WTC11 (cell line): Measurements from ENCODE around the gene PDE11A. TPM values are rescaled to one million over a fixed set of nuclear protein-coding genes. Genes with fewer than 3 reads are reported as not detected.

ENCODE experiments used
- ATAC-seq: fragments of 200-7000 bp; cut with Tn5 transposase; 2 replicates; pipeline ENCODE4 v1.10.0; 2021; ENCODE audit warnings: mild to moderate bottlenecking, moderate library complexity
- CTCF ChIA-PET: fragments of 300-600 bp; sonication (Branson Sonifier 250); formaldehyde crosslinking; loops from one replicate; lab custom pipeline; 2021; ENCODE audit warnings: antibody characterized with exemption; lab: Charles Lee
- POLR2A ChIA-PET: fragments of 350-600 bp; sonication (Branson Sonifier 250); formaldehyde crosslinking; loops from one replicate; lab custom pipeline; 2021; ENCODE audit warnings: antibody characterized with exemption; lab: Charles Lee
- DNase-seq: peaks from one replicate; pipeline ENCODE4 v3.0.0; 2021; ENCODE audit warnings: low spot score
- H3K27ac Mint-ChIP-seq: 2 replicates; pipeline ENCODE4 v1.8.0; 2021; ENCODE audit warnings: mixed read lengths
- H3K27me3 Mint-ChIP-seq: 2 replicates; pipeline ENCODE4 v1.8.0; 2021; ENCODE audit warnings: low read depth, mild to moderate bottlenecking, moderate library complexity, mixed read lengths
- H3K36me3 Mint-ChIP-seq: 2 replicates; pipeline ENCODE4 v1.8.0; 2021; ENCODE audit warnings: mixed read lengths
- H3K4me1 Mint-ChIP-seq: 2 replicates; pipeline ENCODE4 v1.8.0; 2022; ENCODE audit warnings: mixed read lengths
- H3K4me3 Mint-ChIP-seq: 2 replicates; pipeline ENCODE4 v1.8.0; 2021; ENCODE audit warnings: mild to moderate bottlenecking, moderate library complexity, mixed read lengths
- H3K9me3 Mint-ChIP-seq: 2 replicates; pipeline ENCODE4 v1.8.0; 2021; ENCODE audit warnings: mixed read lengths
- CDX4 ChIP-seq: fragments of 250-450 bp; sonication (Bioruptor Pico); IDR thresholded peaks from 2 replicates; pipeline ENCODE4 v1.9.0; 2021; ENCODE audit warnings: moderate library complexity, mild to moderate bottlenecking, inconsistent platforms, borderline replicate concordance
- CREB1 ChIP-seq: sonication (generic); formaldehyde crosslinking; IDR thresholded peaks from 2 replicates; pipeline ENCODE4 v1.8.0; 2023; ENCODE audit warnings: mild to moderate bottlenecking, missing genetic modification reagents
- CTCF ChIP-seq: fragments of 200-600 bp; IDR thresholded peaks from 2 replicates; pipeline ENCODE4 v1.8.0; 2022; ENCODE audit warnings: antibody characterized with exemption
- E2F1 ChIP-seq: sonication (generic); formaldehyde crosslinking; IDR thresholded peaks from 2 replicates; pipeline ENCODE4 v1.8.0; 2022; ENCODE audit warnings: mild to moderate bottlenecking, missing genetic modification reagents
- GTF2I ChIP-seq: fragments of 250-450 bp; sonication (Bioruptor Pico); conservative IDR thresholded peaks from 2 replicates; pipeline ENCODE4 v1.4.0; 2021; ENCODE audit warnings: mild to moderate bottlenecking
- HMGA2 ChIP-seq: fragments of 250-450 bp; sonication (Bioruptor Pico); IDR thresholded peaks from 2 replicates; pipeline ENCODE4 v1.4.0; 2021; ENCODE audit warnings: mild to moderate bottlenecking, moderate library complexity
- MLX ChIP-seq: sonication (generic); formaldehyde crosslinking; IDR thresholded peaks from 2 replicates; pipeline ENCODE4 v1.8.1; 2023; ENCODE audit warnings: mild to moderate bottlenecking, missing genetic modification reagents, moderate library complexity
- NFE2L1 ChIP-seq: sonication (generic); formaldehyde crosslinking; IDR thresholded peaks from 2 replicates; pipeline ENCODE4 v1.8.1; 2023; ENCODE audit warnings: missing genetic modification reagents
- NR1H2 ChIP-seq: sonication (generic); formaldehyde crosslinking; IDR thresholded peaks from 2 replicates; pipeline ENCODE4 v1.9.0; 2021; ENCODE audit warnings: mild to moderate bottlenecking, moderate library complexity, missing genetic modification reagents
- SMAD3 ChIP-seq: sonication (generic); formaldehyde crosslinking; IDR thresholded peaks from 2 replicates; pipeline ENCODE4 v1.8.0; 2022; ENCODE audit warnings: missing genetic modification reagents, mild to moderate bottlenecking, borderline replicate concordance
- SP1 ChIP-seq: sonication (generic); formaldehyde crosslinking; conservative IDR thresholded peaks from 2 replicates; pipeline ENCODE4 v1.8.1; 2022; ENCODE audit warnings: missing genetic modification reagents
- ZBTB21 ChIP-seq: sonication (generic); formaldehyde crosslinking; IDR thresholded peaks from 2 replicates; pipeline ENCODE4 v1.8.1; 2023; ENCODE audit warnings: mild to moderate bottlenecking, missing genetic modification reagents, borderline replicate concordance
- ZNF138 ChIP-seq: sonication (generic); formaldehyde crosslinking; conservative IDR thresholded peaks from 2 replicates; pipeline ENCODE4 v1.8.1; 2022; ENCODE audit warnings: mild to moderate bottlenecking, moderate library complexity, missing genetic modification reagents
- ZNF219 ChIP-seq: sonication (generic); formaldehyde crosslinking; IDR thresholded peaks from 2 replicates; pipeline ENCODE4 v1.8.0; 2023; ENCODE audit warnings: missing genetic modification reagents, mild to moderate bottlenecking, borderline replicate concordance
- ZNF263 ChIP-seq: sonication (generic); formaldehyde crosslinking; IDR thresholded peaks from 2 replicates; pipeline ENCODE4 v1.8.1; 2022; ENCODE audit warnings: low read depth, mild to moderate bottlenecking, moderate library complexity, missing genetic modification reagents
- ZNF317 ChIP-seq: sonication (generic); formaldehyde crosslinking; IDR thresholded peaks from 2 replicates; pipeline ENCODE4 v1.8.1; 2023; ENCODE audit warnings: low read depth, mild to moderate bottlenecking, moderate library complexity, missing genetic modification reagents, borderline replicate concordance
- total RNA-seq: library from RNA; stranded (reverse); gene quantifications from 3 replicates; pipeline ENCODE4 v1.2.3, GENCODE V29; 2021
- TF ChIP-seq, protein P1 (sequence below): sonication (generic); formaldehyde crosslinking; IDR thresholded peaks from 2 replicates; pipeline ENCODE4 v1.8.1; 2023; ENCODE audit warnings: mild to moderate bottlenecking, missing genetic modification reagents, borderline replicate concordance
- TF ChIP-seq, protein P2 (sequence below): fragments of 250-450 bp; sonication (Bioruptor Pico); IDR thresholded peaks from 2 replicates; pipeline ENCODE4 v1.8.0; 2021; ENCODE audit warnings: mild to moderate bottlenecking
- TF ChIP-seq, protein P3 (sequence below): sonication (generic); formaldehyde crosslinking; IDR thresholded peaks from 2 replicates; pipeline ENCODE4 v1.8.1; 2022; ENCODE audit warnings: mild to moderate bottlenecking, missing genetic modification reagents, moderate library complexity, borderline replicate concordance

The PDE11A gene
- total RNA-seq, 1 experiment from 2014 or later = 0.13 TPM

- TF ChIP-seq, protein P1, sequence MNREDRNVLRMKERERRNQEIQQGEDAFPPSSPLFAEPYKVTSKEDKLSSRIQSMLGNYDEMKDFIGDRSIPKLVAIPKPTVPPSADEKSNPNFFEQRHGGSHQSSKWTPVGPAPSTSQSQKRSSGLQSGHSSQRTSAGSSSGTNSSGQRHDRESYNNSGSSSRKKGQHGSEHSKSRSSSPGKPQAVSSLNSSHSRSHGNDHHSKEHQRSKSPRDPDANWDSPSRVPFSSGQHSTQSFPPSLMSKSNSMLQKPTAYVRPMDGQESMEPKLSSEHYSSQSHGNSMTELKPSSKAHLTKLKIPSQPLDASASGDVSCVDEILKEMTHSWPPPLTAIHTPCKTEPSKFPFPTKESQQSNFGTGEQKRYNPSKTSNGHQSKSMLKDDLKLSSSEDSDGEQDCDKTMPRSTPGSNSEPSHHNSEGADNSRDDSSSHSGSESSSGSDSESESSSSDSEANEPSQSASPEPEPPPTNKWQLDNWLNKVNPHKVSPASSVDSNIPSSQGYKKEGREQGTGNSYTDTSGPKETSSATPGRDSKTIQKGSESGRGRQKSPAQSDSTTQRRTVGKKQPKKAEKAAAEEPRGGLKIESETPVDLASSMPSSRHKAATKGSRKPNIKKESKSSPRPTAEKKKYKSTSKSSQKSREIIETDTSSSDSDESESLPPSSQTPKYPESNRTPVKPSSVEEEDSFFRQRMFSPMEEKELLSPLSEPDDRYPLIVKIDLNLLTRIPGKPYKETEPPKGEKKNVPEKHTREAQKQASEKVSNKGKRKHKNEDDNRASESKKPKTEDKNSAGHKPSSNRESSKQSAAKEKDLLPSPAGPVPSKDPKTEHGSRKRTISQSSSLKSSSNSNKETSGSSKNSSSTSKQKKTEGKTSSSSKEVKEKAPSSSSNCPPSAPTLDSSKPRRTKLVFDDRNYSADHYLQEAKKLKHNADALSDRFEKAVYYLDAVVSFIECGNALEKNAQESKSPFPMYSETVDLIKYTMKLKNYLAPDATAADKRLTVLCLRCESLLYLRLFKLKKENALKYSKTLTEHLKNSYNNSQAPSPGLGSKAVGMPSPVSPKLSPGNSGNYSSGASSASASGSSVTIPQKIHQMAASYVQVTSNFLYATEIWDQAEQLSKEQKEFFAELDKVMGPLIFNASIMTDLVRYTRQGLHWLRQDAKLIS = no peak
- TF ChIP-seq ZNF138 (CRISPR knock-in tag) (no peak), HMGA2 (CRISPR knock-in tag) (no peak)
Observed at GRCh38 chr2:177673602-177674595, 398.7 kb downstream of the PDE11A start (continued).

GRCh38 chr2:177671662-177672061 is 400.9 kb downstream of the PDE11A start:
- TF ChIP-seq CTCF (no peak), NR1H2 (CRISPR knock-in tag) (no peak), MLX (CRISPR knock-in tag) (no peak), CDX4 (no peak), NFE2L1 (CRISPR knock-in tag) (no peak), SP1 (CRISPR knock-in tag) (no peak), ZNF263 (CRISPR knock-in tag) (no peak), E2F1 (no peak), SMAD3 (CRISPR knock-in tag) (no peak), ZNF317 (CRISPR knock-in tag) (no peak), GTF2I (CRISPR knock-in tag) (no peak), ZBTB21 (CRISPR knock-in tag) (no peak), CREB1 (CRISPR knock-in tag) (no peak), ZNF219 (CRISPR knock-in tag) (no peak)
- TF ChIP-seq, protein P2, sequence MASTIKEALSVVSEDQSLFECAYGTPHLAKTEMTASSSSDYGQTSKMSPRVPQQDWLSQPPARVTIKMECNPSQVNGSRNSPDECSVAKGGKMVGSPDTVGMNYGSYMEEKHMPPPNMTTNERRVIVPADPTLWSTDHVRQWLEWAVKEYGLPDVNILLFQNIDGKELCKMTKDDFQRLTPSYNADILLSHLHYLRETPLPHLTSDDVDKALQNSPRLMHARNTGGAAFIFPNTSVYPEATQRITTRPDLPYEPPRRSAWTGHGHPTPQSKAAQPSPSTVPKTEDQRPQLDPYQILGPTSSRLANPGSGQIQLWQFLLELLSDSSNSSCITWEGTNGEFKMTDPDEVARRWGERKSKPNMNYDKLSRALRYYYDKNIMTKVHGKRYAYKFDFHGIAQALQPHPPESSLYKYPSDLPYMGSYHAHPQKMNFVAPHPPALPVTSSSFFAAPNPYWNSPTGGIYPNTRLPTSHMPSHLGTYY (CRISPR knock-in tag) = no peak
- TF ChIP-seq, protein P3, sequence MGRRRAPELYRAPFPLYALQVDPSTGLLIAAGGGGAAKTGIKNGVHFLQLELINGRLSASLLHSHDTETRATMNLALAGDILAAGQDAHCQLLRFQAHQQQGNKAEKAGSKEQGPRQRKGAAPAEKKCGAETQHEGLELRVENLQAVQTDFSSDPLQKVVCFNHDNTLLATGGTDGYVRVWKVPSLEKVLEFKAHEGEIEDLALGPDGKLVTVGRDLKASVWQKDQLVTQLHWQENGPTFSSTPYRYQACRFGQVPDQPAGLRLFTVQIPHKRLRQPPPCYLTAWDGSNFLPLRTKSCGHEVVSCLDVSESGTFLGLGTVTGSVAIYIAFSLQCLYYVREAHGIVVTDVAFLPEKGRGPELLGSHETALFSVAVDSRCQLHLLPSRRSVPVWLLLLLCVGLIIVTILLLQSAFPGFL (CRISPR knock-in tag) = no peak
- H3K9me3 Mint-ChIP-seq = no peaks in the 10 kb centered on the region
- CTCF ChIA-PET = interaction anchor here (1.1 kb wide), 1 partner anchor 182 kb away, joined by 3 read pairs; no protein-coding TSS in a partner anchor
- H3K36me3 Mint-ChIP-seq = no peaks in the 10 kb centered on the region
- ATAC-seq = no peak
- peaks cover 26% of the 10 kb centered on the region for H3K4me1 Mint-ChIP-seq
- no peak for DNase-seq
- H3K27me3 Mint-ChIP-seq = peaks cover 81% of the 10 kb centered on the region
- H3K27ac Mint-ChIP-seq = no peak overlapping the region
- POLR2A ChIA-PET = no interaction called here
- H3K4me3 Mint-ChIP-seq = no peak overlapping the region
